ENCODE results near the gene ACTR3C. TPM values are rescaled to one million over a fixed set of nuclear protein-coding genes. Genes with fewer than 3 reads are reported as not detected.
"Not testable (repeated sequence)": the region's sequence is repeated elsewhere in the genome, so short reads cannot be mapped to it uniquely, and the experiment has no call there.

Gene ACTR3C
- total RNA-seq, 2 donors from 2014 or later, result 1.00 to 1.7 TPM

GRCh38 chr7:150322114-150322832, 1.1 kb downstream of the ACTR3C start:
- intact Hi-C loops (cut with DNase I), result no loop called here
- DNase-seq (ENCODE audit: low spot score), result no peak

GRCh38 chr7:150321788-150322113, 1.6 kb downstream of the ACTR3C start:
- DNase-seq (ENCODE audit: low spot score), result no peak
- intact Hi-C loops (cut with DNase I), result no loop called here

- intact Hi-C loops (cut with DNase I), result no loop called here
- no peak for DNase-seq (ENCODE audit: low spot score)
Observed at GRCh38 chr7:150317748-150318444, 5.4 kb downstream of the ACTR3C start.

GRCh38 chr7:150316987-150317386, 6.4 kb downstream of the ACTR3C start:
- not testable (repeated sequence) for DNase-seq (ENCODE audit: low spot score)

GRCh38 chr7:150314639-150315239, 8.6 kb downstream of the ACTR3C start:
- intact Hi-C loops (cut with DNase I), result no loop called here

More at GRCh38 chr7:150316987-150317386, 6.4 kb downstream of the ACTR3C start:
- intact Hi-C loops (cut with DNase I), result not testable (repeated sequence)

GRCh38 chr7:150313870-150314269, 9.5 kb downstream of the ACTR3C start:
- DNase-seq (ENCODE audit: low spot score), result no peak
- intact Hi-C loops (cut with DNase I), result no loop called here

More at GRCh38 chr7:150314639-150315239, 8.6 kb downstream of the ACTR3C start:
- DNase-seq (ENCODE audit: low spot score), result no peak

- DNase-seq (ENCODE audit: low spot score), result no peak
- intact Hi-C loops (cut with DNase I), result no loop called here
Observed at GRCh38 chr7:150313367-150313809, 10.0 kb downstream of the ACTR3C start.

GRCh38 chr7:150312649-150313366, 10.5 kb downstream of the ACTR3C start:
- DNase-seq (ENCODE audit: low spot score); intact Hi-C loops (cut with DNase I): not testable (repeated sequence)

GRCh38 chr7:150311711-150312110, 11.6 kb downstream of the ACTR3C start:
- intact Hi-C loops (cut with DNase I), result no loop called here
- DNase-seq (ENCODE audit: low spot score), result no peak

- no peak for DNase-seq (ENCODE audit: low spot score)
- intact Hi-C loops (cut with DNase I), result no loop called here
Observed at GRCh38 chr7:150311146-150311545, 12.2 kb downstream of the ACTR3C start.

- DNase-seq (ENCODE audit: low spot score), result no peak
- intact Hi-C loops (cut with DNase I), result no loop called here
Observed at GRCh38 chr7:150308575-150308974, 14.8 kb downstream of the ACTR3C start.

- DNase-seq (ENCODE audit: low spot score), result no peak
- intact Hi-C loops (cut with DNase I), result no loop called here
Observed at GRCh38 chr7:150307904-150308303, 15.4 kb downstream of the ACTR3C start.

- DNase-seq (ENCODE audit: low spot score), result no peak
Observed at GRCh38 chr7:150307129-150307528, 16.2 kb downstream of the ACTR3C start.

GRCh38 chr7:150306377-150306776, 17.0 kb downstream of the ACTR3C start:
- DNase-seq (ENCODE audit: low spot score); intact Hi-C loops (cut with DNase I): not testable (repeated sequence)

More at GRCh38 chr7:150307129-150307528, 16.2 kb downstream of the ACTR3C start:
- intact Hi-C loops (cut with DNase I), result no loop called here

- DNase-seq (ENCODE audit: low spot score); intact Hi-C loops (cut with DNase I): not testable (repeated sequence)
Observed at GRCh38 chr7:150305903-150306284, 17.5 kb downstream of the ACTR3C start.

- DNase-seq (ENCODE audit: low spot score); intact Hi-C loops (cut with DNase I): not testable (repeated sequence)
Observed at GRCh38 chr7:150305259-150305902, 18.0 kb downstream of the ACTR3C start.

- intact Hi-C loops (cut with DNase I); DNase-seq (ENCODE audit: low spot score): not testable (repeated sequence)
Observed at GRCh38 chr7:150304499-150305258, 18.7 kb downstream of the ACTR3C start.

- intact Hi-C loops (cut with DNase I); DNase-seq (ENCODE audit: low spot score): not testable (repeated sequence)
Observed at GRCh38 chr7:150302908-150303310, 20.4 kb downstream of the ACTR3C start.

All from posterior vena cava (tissue), 2 donors.